ENCODE data around the gene ASCL5.

DNA sequence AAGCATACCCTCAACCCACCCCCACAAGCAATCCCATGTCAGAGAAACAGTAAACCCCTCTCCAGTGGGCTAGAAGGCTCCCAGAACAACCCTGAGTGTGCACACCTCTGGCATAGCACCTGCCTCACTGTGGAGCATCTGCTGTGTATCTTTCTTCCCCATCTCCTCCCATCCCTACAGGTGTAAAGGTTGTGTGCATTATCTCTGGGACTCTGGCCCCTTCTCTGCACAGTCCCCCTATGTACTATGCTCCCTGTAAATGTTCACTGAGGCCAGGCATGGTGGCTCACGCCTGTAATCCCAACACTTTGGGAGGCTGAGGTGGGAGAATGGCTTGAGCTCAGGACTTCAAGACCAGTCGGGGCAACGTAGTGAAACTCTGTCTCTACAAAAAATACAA is 14.1 kb downstream of the ASCL5 start:
- TF ChIP-seq EZH2 (optimal IDR thresholded peaks at IDR 0.05; ENCODE audit: low read depth, low read length), result no peak
- TF ChIP-seq, protein P1, sequence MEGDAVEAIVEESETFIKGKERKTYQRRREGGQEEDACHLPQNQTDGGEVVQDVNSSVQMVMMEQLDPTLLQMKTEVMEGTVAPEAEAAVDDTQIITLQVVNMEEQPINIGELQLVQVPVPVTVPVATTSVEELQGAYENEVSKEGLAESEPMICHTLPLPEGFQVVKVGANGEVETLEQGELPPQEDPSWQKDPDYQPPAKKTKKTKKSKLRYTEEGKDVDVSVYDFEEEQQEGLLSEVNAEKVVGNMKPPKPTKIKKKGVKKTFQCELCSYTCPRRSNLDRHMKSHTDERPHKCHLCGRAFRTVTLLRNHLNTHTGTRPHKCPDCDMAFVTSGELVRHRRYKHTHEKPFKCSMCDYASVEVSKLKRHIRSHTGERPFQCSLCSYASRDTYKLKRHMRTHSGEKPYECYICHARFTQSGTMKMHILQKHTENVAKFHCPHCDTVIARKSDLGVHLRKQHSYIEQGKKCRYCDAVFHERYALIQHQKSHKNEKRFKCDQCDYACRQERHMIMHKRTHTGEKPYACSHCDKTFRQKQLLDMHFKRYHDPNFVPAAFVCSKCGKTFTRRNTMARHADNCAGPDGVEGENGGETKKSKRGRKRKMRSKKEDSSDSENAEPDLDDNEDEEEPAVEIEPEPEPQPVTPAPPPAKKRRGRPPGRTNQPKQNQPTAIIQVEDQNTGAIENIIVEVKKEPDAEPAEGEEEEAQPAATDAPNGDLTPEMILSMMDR (IDR thresholded peaks at IDR 0.05; ENCODE audit: low read length), result no peak
